GM19023 (cell line): ENCODE data around the gene LMF1.

Source experiments
- ATAC-seq: cut with Tn5 transposase; IDR thresholded peaks from one replicate; pipeline ENCODE4 v1.9.1; 2021; ENCODE audit warnings: mild to moderate bottlenecking, moderate library complexity; ENCODE audit not compliant: unreplicated experiment

Gene LMF1

DNA sequence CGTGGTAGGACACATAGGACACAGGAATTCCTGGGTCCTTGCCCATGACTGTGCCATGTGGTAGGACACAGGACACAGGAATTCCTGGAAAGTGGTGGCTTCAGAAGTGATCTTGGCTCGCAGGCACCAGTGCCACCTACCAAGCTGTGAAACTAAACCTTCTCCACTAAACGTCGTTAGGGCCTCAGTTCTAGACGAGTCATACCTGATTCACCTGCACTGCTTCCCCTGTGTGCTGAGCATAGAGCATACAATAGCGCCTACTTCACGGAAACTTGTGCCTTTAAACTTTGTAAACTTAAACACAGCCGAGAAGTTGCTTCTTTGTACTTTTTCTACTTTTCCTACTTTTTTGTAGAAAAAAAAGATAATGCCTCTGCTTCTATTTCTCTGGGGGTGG, 15.6 kb upstream of the LMF1 start:
- ATAC-seq = no peak

DNA sequence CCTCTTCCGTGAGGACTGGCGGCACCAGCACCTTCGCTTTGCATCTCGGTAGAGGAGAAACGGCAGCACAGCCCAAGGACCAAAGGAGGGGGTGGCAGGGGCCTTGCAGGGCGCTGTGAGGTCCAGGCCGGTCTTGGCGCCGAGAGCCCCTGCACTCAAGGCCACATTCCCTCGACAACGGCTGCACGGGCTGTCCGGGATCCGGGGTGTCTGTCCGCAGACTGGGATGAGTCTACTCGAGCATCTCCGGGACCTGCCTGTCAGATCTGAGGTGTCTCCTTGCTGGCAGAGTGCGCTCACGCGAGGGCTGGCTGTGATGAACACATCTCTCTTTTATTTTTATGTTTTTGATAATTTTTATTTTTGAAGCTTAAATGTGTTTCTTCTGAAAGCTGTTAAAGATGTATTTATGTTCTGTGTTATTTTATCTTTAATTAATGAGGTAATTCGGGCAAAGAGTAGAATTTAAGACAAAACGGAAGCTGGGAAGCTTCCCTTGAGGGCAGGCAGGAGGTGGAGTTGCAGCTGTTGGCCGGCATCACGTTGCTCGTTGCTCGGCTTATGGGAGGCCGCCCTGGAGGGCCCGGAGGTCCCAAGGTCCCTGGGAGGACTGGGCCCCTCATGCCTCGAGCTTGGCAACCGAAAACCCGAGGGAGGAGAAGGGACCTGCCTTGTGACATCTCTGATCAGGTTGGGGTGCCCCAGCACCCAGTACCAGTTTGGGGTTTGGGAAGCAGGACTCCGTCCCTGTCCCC, 15.0 kb upstream of the LMF1 start:
- no peak for ATAC-seq

DNA sequence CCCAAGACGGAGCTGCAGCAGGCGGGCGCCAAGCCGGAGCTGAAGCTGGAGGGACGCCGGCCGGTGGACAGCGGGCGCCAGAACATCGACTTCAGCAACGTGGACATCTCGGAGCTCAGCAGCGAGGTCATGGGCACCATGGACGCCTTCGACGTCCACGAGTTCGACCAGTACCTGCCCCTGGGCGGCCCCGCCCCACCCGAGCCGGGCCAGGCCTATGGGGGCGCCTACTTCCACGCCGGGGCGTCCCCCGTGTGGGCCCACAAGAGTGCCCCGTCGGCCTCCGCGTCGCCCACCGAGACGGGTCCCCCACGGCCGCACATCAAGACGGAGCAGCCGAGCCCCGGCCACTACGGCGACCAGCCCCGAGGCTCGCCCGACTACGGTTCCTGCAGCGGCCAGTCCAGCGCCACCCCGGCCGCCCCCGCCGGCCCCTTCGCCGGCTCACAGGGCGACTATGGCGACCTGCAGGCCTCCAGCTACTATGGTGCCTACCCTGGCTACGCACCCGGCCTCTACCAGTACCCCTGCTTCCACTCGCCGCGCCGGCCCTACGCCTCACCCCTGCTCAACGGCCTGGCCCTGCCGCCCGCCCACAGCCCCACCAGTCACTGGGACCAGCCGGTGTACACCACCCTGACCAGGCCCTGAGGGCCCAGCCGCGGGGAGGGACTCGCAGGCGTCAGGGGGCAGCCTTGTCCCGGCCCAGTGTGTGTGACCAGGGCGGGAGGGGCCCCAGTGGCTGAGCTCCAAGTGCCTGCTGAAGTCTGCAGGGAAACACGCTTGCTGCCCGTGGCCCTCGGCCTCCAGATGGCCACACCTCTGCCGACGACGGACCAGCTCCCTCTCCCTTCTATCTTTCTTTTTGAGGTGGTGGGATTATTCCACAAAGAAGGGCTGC, 14.2 kb upstream of the LMF1 start:
- no peak for ATAC-seq

DNA sequence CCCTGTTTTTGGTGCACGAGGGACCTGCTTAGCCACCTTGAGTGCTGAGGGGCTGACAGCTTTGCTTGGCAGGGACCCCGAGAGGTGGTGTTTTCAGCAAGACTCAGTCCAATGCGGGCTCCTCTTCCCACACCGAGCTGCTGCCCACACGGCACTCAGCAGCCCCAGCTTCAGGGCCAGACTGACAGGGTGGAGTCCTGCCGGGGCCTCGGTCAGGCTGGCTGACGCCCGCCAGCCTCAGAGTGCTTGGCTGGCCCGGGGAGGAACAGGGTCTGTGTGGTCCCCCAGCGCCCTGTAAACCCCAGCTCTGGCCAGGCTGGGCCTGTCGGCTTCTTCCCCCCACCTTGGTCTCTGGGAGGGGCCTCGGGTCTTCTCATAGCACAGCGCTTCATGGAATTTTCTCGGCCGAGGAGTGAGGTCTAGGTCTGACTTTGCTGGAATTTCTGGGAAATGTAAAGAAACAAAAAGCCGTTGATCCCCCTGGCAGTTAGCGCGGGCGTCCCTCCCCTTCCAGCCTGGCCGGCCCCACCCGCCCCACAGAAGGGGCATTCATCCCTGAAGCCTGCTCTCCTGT, 13.4 kb upstream of the LMF1 start:
- no peak for ATAC-seq

DNA sequence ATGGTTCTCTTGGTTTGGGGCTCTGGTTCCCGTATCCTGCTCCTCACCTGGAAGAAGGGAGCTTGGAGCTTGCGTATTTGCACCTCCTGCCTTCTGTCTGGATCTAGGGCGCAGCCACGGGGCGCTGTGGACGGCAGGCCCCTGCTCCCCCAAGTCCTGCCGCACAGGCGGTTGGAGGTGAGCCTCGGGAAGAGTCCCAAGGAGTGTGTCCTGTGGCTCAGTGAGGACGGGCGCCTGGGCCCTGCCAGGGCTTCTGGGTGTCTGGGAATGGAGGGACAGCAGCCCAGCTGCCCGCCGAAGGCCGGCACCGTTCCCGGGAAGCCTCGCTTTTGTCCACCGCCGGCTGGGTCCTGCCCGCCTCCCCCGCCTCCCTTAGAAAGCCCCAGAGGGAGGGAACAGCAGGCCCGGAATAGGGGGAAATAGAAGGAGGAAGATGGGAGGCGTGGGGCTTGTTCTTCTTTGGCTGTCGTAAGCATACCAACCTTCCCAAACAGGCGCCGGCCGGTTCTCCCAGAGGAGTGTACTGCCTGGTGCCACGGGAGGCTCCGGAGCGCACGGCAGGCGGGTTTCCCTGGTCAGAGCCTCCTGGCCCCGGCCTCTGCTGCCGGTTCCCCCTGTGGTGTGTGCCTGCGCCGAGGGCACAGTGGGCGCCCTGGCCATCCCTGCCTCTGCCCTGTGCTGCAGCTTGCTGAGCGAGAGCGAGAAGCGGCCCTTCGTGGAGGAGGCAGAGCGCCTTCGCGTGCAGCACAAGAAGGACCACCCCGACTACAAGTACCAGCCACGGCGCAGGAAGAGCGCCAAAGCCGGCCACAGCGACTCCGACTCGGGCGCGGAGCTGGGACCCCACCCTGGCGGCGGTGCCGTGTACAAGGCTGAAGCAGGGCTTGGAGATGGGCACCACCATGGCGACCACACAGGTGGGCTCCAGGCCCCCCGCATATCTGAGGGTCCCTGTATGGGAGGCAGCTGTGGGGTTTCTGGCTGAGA, 12.6 kb upstream of the LMF1 start:
- ATAC-seq = no peak

DNA sequence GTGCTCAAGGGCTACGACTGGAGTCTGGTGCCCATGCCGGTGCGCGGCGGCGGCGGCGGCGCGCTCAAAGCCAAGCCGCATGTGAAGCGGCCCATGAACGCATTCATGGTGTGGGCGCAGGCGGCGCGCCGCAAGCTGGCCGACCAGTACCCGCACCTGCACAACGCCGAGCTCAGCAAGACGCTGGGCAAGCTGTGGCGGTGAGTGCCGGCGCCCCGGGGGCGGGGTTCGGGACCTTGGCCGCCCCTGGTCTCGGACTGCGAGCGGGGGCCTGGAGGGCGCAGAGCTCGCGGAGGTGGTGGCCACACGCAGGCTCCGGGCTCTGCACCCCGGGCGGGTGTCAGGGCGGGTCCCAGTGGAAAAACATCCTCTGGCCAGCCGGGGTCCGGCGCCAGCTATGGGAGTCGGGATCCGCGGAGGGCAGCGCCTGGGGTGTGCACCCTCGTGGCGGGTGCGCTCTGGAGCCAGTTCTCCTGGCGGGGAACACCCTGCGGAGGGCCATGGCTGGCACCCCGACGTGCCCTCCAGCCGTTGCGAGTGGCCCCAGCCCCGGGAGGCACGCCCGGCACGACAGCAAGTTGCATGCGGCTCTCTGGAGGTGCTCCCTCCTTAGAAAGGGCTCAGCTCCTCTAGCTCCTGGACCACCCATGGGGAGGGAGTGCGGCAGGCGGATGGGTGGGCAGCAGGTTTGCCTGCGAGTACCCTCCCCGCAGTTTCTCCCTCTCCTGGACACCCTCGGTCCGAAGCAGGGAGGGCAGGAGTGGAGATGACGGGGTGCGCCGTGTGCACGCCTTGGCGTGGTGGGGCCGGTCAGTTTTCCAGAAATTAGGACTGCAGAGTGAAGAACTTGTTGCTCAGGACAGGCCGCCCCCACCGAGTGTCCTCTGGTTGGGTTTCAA, 11.6 kb upstream of the LMF1 start:
- no peak for ATAC-seq

DNA sequence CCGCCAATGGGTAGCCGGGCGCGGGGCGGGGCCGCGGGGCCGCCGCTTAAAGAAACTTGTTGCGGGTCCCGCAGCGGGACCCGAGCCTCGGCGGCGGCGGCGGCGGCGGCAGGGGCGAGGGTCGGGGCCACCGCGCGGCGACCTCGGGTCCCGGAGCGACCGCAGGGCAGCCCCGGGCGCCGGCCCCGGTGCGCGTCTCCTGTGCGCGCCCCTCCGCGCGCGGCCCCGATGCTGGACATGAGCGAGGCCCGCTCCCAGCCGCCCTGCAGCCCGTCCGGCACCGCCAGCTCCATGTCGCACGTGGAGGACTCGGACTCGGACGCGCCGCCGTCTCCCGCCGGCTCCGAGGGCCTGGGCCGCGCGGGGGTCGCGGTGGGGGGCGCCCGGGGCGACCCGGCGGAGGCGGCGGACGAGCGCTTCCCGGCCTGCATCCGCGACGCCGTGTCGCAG, 10.9 kb upstream of the LMF1 start, which contains the start of gene SOX8:
TSS of gene SOX8 (plus strand) at position 76 of the 450 bp plus-strand sequence. CDS start at position 229, 153 bp downstream.
- no peak for ATAC-seq

DNA sequence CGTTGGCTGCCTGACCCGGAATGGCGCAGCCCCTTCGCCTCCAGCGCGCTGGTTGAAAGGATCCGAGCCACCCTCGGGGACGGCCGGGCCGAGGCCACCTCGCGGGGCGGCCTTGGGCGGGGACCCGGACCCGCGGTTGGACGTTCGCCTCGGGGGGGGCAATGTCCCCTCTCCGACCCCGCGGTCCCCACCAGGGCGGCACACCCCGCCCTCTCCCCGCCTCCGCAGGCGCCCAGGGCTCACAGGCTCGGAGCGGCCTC, 9.7 kb upstream of the LMF1 start:
- no peak for ATAC-seq

DNA sequence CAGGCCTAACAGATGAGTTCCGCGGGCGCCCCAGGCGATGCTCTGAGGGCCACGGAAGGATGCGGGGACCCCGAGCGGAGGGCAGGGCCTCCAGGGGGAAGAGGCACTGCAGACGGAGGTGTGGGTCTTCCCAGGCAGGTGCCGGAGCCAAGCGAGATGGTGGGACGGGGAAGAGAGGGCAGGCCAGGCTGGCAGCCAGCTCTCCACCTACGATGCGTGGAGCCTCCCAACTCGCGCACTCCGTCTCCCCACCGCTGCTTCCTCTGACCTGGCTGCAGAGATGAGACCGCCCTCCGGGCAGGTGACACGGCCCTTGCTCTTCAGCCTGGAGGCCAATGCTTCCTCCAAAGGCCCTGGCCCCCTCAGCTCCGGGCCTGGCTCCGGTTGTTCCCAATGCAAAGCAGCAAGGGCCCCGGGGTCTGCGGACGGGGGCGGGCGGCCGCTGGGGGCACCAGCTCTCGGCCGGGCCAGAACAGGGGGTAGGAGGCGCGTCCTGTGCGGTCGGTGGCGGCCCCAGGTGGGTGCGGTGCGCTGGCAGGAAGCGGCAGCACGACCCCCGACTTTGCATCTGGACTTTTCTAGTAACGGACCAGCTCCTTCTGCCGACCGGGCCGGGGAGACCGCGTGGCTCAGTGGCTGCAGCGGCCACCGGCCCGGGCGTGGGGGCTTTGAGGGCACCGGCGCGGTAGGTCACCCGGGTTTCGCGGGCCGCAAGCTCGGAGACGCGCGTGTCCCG, 9.2 kb upstream of the LMF1 start:
- ATAC-seq = no peak

DNA sequence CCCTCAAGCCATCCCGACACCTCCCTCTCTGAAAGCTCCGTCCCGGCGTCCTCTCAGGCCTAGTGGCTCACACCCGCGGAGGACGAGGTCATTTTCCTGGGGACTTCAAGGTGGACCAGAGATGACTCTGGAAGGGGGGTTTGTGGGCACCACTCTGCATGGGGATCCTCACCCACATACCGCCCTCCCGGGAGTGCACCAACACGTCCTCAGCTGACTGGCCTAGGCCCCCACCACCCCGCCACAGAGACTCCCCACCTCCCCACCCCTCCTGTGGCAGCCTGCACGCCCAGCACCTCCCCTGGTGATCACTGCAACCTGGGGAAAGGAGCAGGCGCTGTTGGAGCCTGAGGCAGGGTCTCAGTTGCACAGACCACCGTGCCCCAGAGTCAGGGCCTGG, 8.4 kb upstream of the LMF1 start:
- ATAC-seq = no peak

DNA sequence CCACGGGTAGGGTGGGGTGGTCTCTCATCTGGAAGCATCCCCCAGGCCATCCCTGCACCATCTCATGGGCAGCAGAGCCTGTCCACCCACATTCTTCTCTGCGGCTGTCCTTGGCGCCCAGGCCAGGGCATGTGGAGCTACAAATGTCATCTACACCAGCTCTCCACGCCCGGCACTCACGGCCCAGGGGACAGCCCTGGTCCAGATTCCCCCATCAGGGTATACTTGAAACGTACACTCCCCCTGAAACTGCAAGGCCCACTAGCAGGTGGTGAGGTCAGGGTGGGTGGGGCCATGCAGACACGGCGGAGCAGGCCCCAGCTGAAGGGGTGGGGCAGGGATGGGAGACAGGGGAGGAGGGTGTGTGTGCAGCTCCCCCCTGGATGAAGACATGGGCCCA, 7.6 kb upstream of the LMF1 start:
- ATAC-seq = no peak

DNA sequence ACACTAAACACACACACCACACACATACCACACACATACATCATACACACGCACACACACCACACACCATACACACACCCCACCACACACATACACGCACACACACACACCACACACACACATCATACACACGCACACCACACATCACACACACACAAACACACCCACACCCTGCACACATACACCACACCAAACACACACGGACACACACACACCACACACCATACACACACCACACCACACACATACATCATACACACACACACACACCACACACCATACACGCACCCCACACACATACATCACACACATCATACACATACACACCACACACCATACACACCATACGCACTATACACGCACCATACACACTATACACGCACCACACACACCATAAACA, 7.1 kb upstream of the LMF1 start:
- no peak for ATAC-seq

DNA sequence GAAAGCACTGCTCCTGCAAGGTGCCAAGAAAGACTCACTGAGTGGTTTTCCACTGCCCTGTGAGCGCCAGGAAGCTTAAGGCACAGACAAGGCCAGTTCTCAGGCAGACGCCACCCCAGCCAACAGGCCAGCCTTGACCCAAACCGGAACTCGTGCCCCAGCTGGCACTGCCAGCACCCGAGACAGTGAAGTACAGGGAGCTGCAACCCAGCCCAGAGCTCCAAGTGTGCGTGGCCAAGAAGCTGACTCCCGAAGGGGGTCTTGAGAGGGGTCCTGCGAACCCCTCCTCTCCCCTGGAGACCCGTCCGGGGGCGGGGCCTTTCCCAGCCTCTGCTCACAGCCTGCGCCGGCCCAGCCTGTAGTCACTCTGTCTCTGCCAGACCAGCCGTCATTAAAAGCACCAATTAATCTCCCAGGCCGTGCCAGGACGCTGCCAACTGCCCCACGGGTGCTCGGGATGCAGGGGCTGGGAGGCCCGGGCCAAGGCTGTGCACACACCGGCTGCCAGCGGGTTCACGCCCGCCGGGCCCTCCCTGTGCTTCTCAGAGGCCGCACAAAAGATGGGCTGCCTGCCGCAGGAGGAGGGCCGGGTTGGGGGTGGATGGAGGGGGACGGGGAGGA, 6.4 kb upstream of the LMF1 start:
- no peak for ATAC-seq

DNA sequence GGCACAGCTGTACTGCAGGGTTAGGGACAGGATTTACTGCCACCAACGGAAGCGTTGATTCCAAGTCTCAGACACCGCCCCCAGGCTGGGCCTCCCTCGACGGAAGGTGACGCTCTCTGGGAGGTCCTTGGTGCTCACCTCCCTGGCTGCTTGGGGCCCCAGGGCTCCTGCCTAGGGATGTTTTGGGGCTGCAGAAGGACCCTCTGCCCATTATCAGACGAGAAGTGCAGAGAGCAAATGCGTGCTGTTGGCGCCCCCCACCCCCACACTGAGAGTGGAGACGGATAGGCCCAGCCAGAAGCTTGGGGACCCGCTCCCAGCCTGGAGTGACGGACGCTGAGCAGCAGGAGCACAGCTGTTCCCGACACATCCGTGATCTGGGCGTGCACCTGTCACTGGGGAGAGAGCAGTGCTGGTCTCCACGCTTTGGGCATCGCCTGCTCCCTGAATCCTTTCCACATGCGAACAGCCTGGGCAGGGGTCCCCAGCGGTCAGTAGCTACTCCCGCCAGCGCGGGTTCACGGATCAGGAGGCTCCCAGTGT, 5.7 kb upstream of the LMF1 start:
- ATAC-seq = no peak

DNA sequence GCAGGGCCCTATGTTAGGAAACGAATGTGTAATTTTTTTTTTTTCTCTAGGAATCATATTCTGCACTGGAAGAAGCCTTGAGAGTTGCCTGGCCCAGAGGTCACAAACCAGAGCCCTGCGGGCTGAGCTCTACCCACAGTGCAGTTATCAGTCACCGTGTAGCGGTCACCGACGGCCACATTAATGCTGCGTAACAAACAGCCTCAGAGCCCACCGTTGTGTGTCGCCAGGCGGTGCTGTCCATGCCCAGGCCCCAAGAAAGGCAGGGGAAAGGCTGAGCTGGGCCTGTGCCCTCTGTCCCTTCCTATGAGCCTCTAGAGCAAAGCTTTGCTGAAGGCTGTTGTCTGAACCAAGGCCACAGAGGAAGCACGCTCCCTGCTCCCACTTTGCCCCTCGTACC, 4.5 kb upstream of the LMF1 start:
- no peak for ATAC-seq

DNA sequence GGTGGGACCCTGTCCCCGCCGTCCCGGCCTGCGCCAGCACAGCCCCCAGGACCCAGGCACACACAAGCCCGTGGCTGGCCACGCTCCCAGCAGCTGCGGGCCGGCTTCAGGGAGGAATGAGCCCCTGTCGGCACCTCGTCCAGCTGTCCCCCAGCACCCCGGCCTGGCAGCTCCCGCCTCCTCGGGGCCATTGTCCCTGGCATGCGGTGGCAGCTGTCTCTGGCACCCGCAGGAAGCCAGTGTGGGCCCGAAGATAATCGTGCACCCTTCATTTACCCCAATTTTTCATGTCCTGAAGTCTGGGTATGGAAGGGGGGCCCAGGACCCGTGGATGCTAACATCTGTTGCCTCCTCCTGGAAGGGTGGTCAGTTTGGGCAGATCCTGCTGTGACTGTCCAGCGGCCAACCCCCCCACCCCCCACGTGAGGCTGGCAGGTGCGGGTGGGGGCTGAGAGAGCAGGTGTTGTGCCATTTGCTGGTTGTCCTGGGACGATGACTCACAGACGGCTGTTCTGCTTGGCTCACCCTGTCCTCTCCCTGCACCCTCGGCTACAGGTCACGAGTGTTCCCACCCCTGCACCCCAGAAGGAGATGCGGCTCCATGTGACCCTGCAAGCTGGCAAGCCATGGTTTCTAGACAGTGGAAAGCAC, 4.0 kb upstream of the LMF1 start:
- ATAC-seq = no peak

DNA sequence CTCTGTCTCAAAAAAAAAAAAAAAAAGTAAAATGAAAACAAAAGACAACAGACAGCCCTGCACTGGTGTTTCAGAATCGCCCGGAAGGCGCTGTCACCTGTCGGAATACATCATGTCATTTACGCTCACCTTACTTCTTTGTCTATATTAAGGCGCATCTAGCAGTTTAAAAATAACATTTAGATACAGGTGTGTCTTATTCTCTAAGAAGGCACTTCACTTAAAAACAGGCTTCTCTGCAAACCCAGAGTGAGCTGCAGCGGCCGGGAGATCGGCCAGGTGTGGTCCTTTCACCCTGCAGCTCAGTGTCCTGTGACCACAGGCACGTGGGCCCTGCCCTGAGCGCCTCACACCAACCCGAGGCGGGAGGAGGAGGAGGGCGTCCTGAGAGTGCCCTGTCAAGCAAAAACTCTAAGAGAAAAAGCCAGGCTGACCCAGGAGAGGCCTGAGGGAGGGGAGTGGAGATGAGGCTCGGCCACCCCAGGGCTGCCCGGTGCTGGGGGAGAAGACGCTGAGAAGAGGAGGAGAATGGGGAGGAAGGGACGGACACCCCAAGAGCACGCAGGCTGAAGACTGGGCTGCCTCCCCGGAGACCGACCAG, 3.3 kb upstream of the LMF1 start:
- ATAC-seq = no peak
